ENCODE measurements around the gene BCAR3.

Gene BCAR3

GRCh38 chr1:93689521-93690223 lies 8.0 kb upstream of the BCAR3 start:
- TF ChIP-seq YY1 (IDR thresholded peaks at IDR 0.05; ENCODE audit: low read depth) (no peak), EP300 (IDR thresholded peaks at IDR 0.05; ENCODE audit: borderline replicate concordance) (no peak), REST (IDR thresholded peaks at IDR 0.05; ENCODE audit: low read depth) (no peak), TAF1 (IDR thresholded peaks at IDR 0.05; ENCODE audit: low read depth) (no peak), RAD21 (IDR thresholded peaks at IDR 0.05; ENCODE audit: low read depth) (no peak), NFIC (IDR thresholded peaks at IDR 0.05) (no peak), TEAD4 (IDR thresholded peaks at IDR 0.05) (no peak), CREB1 (IDR thresholded peaks at IDR 0.05; ENCODE audit: low read depth) (no peak), CEBPB (IDR thresholded peaks at IDR 0.05) (no peak), TCF12 (IDR thresholded peaks at IDR 0.05; ENCODE audit: low read depth) (no peak), FOXM1 (IDR thresholded peaks at IDR 0.05; ENCODE audit: borderline replicate concordance, low read depth) (no peak), EGR1 (IDR thresholded peaks at IDR 0.05) (no peak), ZBTB7A (IDR thresholded peaks at IDR 0.05; ENCODE audit: low read depth) (no peak)
- TF ChIP-seq, protein P1, sequence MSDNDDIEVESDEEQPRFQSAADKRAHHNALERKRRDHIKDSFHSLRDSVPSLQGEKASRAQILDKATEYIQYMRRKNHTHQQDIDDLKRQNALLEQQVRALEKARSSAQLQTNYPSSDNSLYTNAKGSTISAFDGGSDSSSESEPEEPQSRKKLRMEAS (IDR thresholded peaks at IDR 0.05): no peak
- TF ChIP-seq, protein P2, sequence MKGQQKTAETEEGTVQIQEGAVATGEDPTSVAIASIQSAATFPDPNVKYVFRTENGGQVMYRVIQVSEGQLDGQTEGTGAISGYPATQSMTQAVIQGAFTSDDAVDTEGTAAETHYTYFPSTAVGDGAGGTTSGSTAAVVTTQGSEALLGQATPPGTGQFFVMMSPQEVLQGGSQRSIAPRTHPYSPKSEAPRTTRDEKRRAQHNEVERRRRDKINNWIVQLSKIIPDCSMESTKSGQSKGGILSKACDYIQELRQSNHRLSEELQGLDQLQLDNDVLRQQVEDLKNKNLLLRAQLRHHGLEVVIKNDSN (IDR thresholded peaks at IDR 0.05): no peak

DNA sequence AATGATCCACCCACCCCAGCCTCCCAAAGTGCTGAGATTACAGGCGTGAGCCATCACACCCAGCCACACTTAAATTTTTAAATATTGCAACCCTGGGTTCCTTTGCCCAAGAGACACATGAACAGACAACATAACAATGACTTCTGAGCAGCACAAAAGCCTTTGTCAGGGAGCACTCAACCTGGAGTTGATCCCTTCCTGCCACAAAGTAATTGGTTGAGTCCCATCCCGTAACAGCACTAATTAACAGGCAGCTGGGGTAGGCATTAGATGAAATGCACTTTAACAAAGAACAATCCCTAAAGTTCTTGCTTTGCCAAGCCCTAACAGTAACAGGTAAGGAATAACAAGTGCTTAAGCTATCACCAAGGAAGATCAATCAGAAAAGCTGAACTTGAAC lies 5.9 kb upstream of the BCAR3 start:
- no peak for TF ChIP-seq CEBPB (IDR thresholded peaks at IDR 0.05)
- TF ChIP-seq, protein P2 (IDR thresholded peaks at IDR 0.05): no peak
- no peak for TF ChIP-seq REST (IDR thresholded peaks at IDR 0.05; ENCODE audit: low read depth)
- TF ChIP-seq YY1 (IDR thresholded peaks at IDR 0.05; ENCODE audit: low read depth): no peak
- TF ChIP-seq, protein P1 (IDR thresholded peaks at IDR 0.05): no peak
- TF ChIP-seq TCF12 (IDR thresholded peaks at IDR 0.05; ENCODE audit: low read depth): no peak
- no peak for TF ChIP-seq FOXM1 (IDR thresholded peaks at IDR 0.05; ENCODE audit: borderline replicate concordance, low read depth)
- no peak for TF ChIP-seq TEAD4 (IDR thresholded peaks at IDR 0.05)
- TF ChIP-seq NFIC (IDR thresholded peaks at IDR 0.05): no peak

DNA sequence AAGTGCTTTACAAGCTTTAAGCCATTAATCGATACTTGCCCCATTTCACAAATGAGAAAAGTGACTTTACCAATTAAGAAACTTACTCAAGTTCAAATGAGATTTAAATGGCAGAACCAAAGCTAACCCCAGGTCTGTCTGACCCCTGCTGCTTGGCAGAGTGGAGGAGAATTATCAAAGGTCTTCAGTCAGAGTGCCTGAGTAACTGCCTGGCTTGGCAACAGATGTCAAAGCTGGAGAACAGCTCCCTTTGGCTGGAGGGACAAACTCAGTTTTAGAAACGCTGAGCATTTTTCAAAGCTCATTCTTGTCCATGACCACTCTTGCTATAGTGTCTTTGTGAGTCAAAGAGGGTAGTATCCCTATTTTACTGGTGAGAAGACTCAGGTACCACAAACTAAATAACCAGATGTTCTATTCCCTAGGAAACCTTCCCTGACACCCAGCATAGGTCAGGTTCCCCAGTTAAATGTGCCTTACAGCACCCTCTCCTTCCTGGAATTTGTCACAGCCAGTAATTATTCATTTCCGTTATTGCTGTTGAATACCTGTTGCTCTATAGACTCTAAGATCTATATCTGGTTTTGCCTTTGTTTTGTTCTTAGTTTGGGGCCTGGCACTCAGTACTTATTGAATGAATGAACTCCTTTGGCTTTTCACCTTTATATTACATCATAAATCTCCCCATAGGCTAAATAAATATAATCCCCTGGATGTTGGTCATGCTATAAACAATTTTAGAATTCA lies 5.0 kb upstream of the BCAR3 start:
- TF ChIP-seq, protein P2 (IDR thresholded peaks at IDR 0.05): no peak
- no peak for TF ChIP-seq TAF1 (IDR thresholded peaks at IDR 0.05; ENCODE audit: low read depth)
- no peak for TF ChIP-seq FOXM1 (IDR thresholded peaks at IDR 0.05; ENCODE audit: borderline replicate concordance, low read depth)
- TF ChIP-seq, protein P1 (IDR thresholded peaks at IDR 0.05): no peak
- no peak for TF ChIP-seq REST (IDR thresholded peaks at IDR 0.05; ENCODE audit: low read depth)
- no peak for TF ChIP-seq EGR1 (IDR thresholded peaks at IDR 0.05)
- TF ChIP-seq TEAD4 (IDR thresholded peaks at IDR 0.05): no peak
- no peak for TF ChIP-seq TCF12 (IDR thresholded peaks at IDR 0.05; ENCODE audit: low read depth)
- no peak for TF ChIP-seq ZBTB7A (IDR thresholded peaks at IDR 0.05; ENCODE audit: low read depth)
- no peak for TF ChIP-seq RAD21 (IDR thresholded peaks at IDR 0.05; ENCODE audit: low read depth)
- TF ChIP-seq NFIC (IDR thresholded peaks at IDR 0.05): no peak
- no peak for TF ChIP-seq CREB1 (IDR thresholded peaks at IDR 0.05; ENCODE audit: low read depth)
- TF ChIP-seq YY1 (IDR thresholded peaks at IDR 0.05; ENCODE audit: low read depth): no peak
